GM20431 (cell line): ENCODE data around the gene LDLRAD4.

Source experiments
- in situ Hi-C: fragments of 300-500 bp; cut with MseI, MboI; formaldehyde crosslinking; loops from one replicate; pipeline ENCODE4 v1.15.0; 2020; ENCODE audit warnings: low sequenced_read_pairs; ENCODE audit not compliant: unreplicated experiment

The LDLRAD4 gene

GRCh38 chr18:13226533-13227144 lies 8.1 kb downstream of the LDLRAD4 start:
- in situ Hi-C loops, result no loop called here

- in situ Hi-C loops, result no loop called here
These were observed 9.3 kb downstream of the LDLRAD4 start for GRCh38 chr18:13227910-13228309.

GRCh38 chr18:13229001-13229671 lies 10.6 kb downstream of the LDLRAD4 start:
- in situ Hi-C loops, result no loop called here

GRCh38 chr18:13231151-13231550 lies 12.6 kb downstream of the LDLRAD4 start:
- in situ Hi-C loops, result no loop called here

GRCh38 chr18:13232086-13232917 lies 13.7 kb downstream of the LDLRAD4 start:
- in situ Hi-C loops, result no loop called here

GRCh38 chr18:13232971-13233786 lies 14.6 kb downstream of the LDLRAD4 start:
- in situ Hi-C loops, result no loop called here

GRCh38 chr18:13233787-13234783 lies 15.5 kb downstream of the LDLRAD4 start:
- in situ Hi-C loops, result no loop called here

- in situ Hi-C loops, result no loop called here
These were observed 16.9 kb downstream of the LDLRAD4 start for GRCh38 chr18:13235421-13235831.

GRCh38 chr18:13235981-13236380 lies 17.4 kb downstream of the LDLRAD4 start:
- in situ Hi-C loops, result no loop called here

GRCh38 chr18:13236411-13236810 lies 17.9 kb downstream of the LDLRAD4 start:
- in situ Hi-C loops, result no loop called here

GRCh38 chr18:13237073-13237472 lies 18.5 kb downstream of the LDLRAD4 start:
- in situ Hi-C loops, result no loop called here

- in situ Hi-C loops, result no loop called here
These were observed 19.1 kb downstream of the LDLRAD4 start for GRCh38 chr18:13237641-13238040.

GRCh38 chr18:13239171-13239956 lies 20.8 kb downstream of the LDLRAD4 start:
- in situ Hi-C loops, result no loop called here

- in situ Hi-C loops, result no loop called here
These were observed 21.6 kb downstream of the LDLRAD4 start for GRCh38 chr18:13240060-13240725.

GRCh38 chr18:13241083-13241892 lies 22.7 kb downstream of the LDLRAD4 start:
- in situ Hi-C loops, result no loop called here

GRCh38 chr18:13241893-13242175 lies 23.3 kb downstream of the LDLRAD4 start:
- in situ Hi-C loops, result no loop called here

GRCh38 chr18:13242797-13243196 lies 24.2 kb downstream of the LDLRAD4 start:
- in situ Hi-C loops, result no loop called here
